PC-9 (cell line): ENCODE measurements around the gene TRIM49.
"Not testable (repeated sequence)": the region's sequence is repeated elsewhere in the genome, so short reads cannot be mapped to it uniquely, and the experiment has no call there.

Source experiments
- CTCF ChIP-seq: fragments of 200-600 bp; sonication (generic); conservative IDR thresholded peaks from 2 replicates; pipeline ENCODE4 v1.6.1; 2017; ENCODE audit warnings: mixed run types, antibody characterized with exemption, mild to moderate bottlenecking, moderate library complexity
- EZH2 ChIP-seq: fragments of 200-600 bp; sonication (generic); IDR thresholded peaks from 2 replicates; pipeline ENCODE4 v1.8.0; 2017; ENCODE audit warnings: antibody characterized with exemption, low read depth

GRCh38 chr11:89750822-89751221 is 57.6 kb downstream of the TRIM49 start:
- not testable (repeated sequence) for TF ChIP-seq CTCF, EZH2
